DOHH2 (cell line): ENCODE measurements around the gene KRT77.

ENCODE experiments used
- H3F3A ChIP-seq: fragments of 200-600 bp; sonication (generic), shearing (Covaris generic); 2 replicates; pipeline ENCODE4 v1.6.0; 2016; ENCODE audit warnings: antibody characterized with exemption, mild to moderate bottlenecking; ENCODE audit not compliant: control insufficient read depth, insufficient read depth
- H3K27ac ChIP-seq: fragments of 200-600 bp; sonication (generic); 2 replicates; pipeline ENCODE4 v1.5.1; 2014; ENCODE audit warnings: low read depth, mild to moderate bottlenecking, low read length, moderate library complexity
- H3K27me3 ChIP-seq: fragments of 200-600 bp; sonication (generic); 2 replicates; pipeline ENCODE4 v1.6.1; 2014; ENCODE audit warnings: mild to moderate bottlenecking, low read length, mixed read lengths; ENCODE audit not compliant: control insufficient read depth
- H3K36me3 ChIP-seq: fragments of 200-600 bp; sonication (generic); 2 replicates; pipeline ENCODE4 v1.6.1; 2014; ENCODE audit warnings: mild to moderate bottlenecking, low read length, moderate library complexity, mixed read lengths; ENCODE audit not compliant: control insufficient read depth
- H3K4me1 ChIP-seq: fragments of 200-600 bp; sonication (generic); 2 replicates; pipeline ENCODE4 v1.6.1; 2014; ENCODE audit warnings: mild to moderate bottlenecking, low read length, mixed read lengths; ENCODE audit not compliant: control insufficient read depth
- H3K4me2 ChIP-seq: fragments of 200-600 bp; sonication (generic); 2 replicates; pipeline ENCODE4 v1.6.0; 2014; ENCODE audit warnings: mild to moderate bottlenecking, low read length, moderate library complexity
- H3K4me3 ChIP-seq: fragments of 200-600 bp; sonication (generic); 2 replicates; pipeline ENCODE4 v1.5.1; 2014; ENCODE audit warnings: mild to moderate bottlenecking, low read length, mixed read lengths
- H3K79me2 ChIP-seq: fragments of 200-600 bp; sonication (generic); 2 replicates; pipeline ENCODE4 v1.6.1; 2014; ENCODE audit warnings: mild to moderate bottlenecking, low read length, mixed read lengths; ENCODE audit not compliant: control insufficient read depth
- H3K9me2 ChIP-seq: fragments of 200-600 bp; sonication (generic); replicated peaks from 2 replicates; pipeline ENCODE4 v1.6.1; 2014; ENCODE audit warnings: mild to moderate bottlenecking, low read length, mixed read lengths; ENCODE audit not compliant: control insufficient read depth
- H3K9me3 ChIP-seq: fragments of 200-600 bp; sonication (generic); 2 replicates; pipeline ENCODE4 v1.6.1; 2014; ENCODE audit warnings: antibody characterized with exemption, low read length, mixed read lengths; ENCODE audit not compliant: control insufficient read depth, insufficient read depth
- H4K20me1 ChIP-seq: fragments of 200-600 bp; sonication (generic); 2 replicates; pipeline ENCODE4 v1.6.0; 2014; ENCODE audit warnings: low read depth, mild to moderate bottlenecking, antibody characterized with exemption, low read length, moderate library complexity; ENCODE audit not compliant: control insufficient read depth, insufficient read depth
- EZH2phosphoT487 ChIP-seq: fragments of 200-600 bp; sonication (generic); IDR thresholded peaks from 2 replicates; pipeline ENCODE4 v1.6.1; 2017; ENCODE audit warnings: borderline replicate concordance, mild to moderate bottlenecking, antibody characterized with exemption, low read length, moderate library complexity, mixed read lengths
- TF ChIP-seq, protein P1 (sequence below): fragments of 200-600 bp; sonication (generic); IDR thresholded peaks from one replicate; pipeline ENCODE4 v1.5.1; 2014; ENCODE audit warnings: antibody characterized with exemption, mild to moderate bottlenecking, low read depth, low read length; ENCODE audit not compliant: poor library complexity, severe bottlenecking

Gene KRT77

DNA sequence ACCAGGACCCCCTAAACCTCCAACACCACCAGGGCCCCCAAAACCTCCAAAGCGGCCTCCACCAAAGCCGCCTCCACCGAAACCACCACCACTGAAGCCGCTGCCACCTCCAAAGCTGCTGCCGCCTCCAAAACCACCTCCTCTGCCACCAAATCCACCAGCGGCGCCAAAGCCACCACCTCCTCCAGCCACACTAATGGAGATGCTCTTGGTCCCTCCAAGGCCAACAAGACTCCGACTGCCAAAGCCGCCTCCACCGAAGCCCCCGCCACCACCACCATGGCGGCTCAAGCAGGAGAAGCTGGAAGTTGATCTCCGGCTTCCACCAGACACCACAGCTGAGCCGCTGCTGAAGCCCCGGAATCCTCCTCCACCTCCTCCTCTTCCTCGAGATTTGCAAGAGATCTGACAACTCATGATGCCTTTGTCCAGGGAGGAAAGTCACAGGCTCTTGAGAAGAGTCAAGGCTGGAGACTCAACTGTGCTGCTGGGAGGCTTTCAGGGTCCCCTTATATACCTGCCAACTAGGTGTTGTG, 51.5 kb downstream of the KRT77 start, which contains the start of gene KRT2:
TSS of gene KRT2 (minus strand) at position 486 of the 536 bp plus-strand sequence. CDS start at position 417, 69 bp downstream.
- H3K27me3 ChIP-seq, result no peaks in the 10 kb centered on the region
- no peak within 1 kb of the TSS for H3K4me3 ChIP-seq
- H3K27ac ChIP-seq, result no peak within 1 kb of the TSS
- H3K9me3 ChIP-seq, result no peaks in the 10 kb centered on the region
- H4K20me1 ChIP-seq, result no peaks in the 10 kb centered on the region
- H3K36me3 ChIP-seq, result no peaks in the 10 kb centered on the region
- no peaks in the 10 kb centered on the region for H3K9me2 ChIP-seq
- no peak within 1 kb of the TSS for H3K4me2 ChIP-seq
- no peaks in the 10 kb centered on the region for H3K4me1 ChIP-seq
- H3K79me2 ChIP-seq, result no peaks in the 10 kb centered on the region
- TF ChIP-seq, protein P1, sequence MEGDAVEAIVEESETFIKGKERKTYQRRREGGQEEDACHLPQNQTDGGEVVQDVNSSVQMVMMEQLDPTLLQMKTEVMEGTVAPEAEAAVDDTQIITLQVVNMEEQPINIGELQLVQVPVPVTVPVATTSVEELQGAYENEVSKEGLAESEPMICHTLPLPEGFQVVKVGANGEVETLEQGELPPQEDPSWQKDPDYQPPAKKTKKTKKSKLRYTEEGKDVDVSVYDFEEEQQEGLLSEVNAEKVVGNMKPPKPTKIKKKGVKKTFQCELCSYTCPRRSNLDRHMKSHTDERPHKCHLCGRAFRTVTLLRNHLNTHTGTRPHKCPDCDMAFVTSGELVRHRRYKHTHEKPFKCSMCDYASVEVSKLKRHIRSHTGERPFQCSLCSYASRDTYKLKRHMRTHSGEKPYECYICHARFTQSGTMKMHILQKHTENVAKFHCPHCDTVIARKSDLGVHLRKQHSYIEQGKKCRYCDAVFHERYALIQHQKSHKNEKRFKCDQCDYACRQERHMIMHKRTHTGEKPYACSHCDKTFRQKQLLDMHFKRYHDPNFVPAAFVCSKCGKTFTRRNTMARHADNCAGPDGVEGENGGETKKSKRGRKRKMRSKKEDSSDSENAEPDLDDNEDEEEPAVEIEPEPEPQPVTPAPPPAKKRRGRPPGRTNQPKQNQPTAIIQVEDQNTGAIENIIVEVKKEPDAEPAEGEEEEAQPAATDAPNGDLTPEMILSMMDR, result no peak
- TF ChIP-seq EZH2phosphoT487, result no peak
- H3F3A ChIP-seq, result no peaks in the 10 kb centered on the region

DNA sequence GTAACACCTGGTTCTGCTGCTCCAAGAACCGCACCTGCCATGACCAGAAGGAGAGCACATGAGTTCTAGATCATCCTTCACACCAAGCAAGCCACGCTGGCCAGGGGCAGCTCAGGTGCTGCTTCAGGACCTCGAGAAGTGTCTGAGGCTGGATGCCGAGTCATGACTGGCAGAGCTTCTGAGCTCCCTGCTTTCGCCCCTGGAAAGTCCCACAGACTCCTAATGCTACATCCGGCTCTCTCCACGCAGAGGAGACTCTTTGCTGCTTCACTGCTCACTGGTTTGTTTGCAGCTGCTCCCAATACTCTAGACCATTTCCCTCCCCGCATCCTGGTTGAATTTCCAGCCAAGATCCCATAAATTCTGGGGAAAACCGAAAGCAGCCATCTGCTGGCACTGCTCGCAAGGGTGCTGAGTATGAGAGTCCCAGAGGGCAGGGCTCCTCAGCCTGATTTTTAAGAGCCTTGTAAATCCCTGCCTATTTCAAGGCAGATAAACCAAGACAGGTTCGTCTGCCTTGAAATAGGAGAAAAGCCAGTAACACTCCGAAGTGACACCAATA, 52.7 kb downstream of the KRT77 start:
- Histone ChIP-seq H3K4me1 (no peaks in the 10 kb centered on the region), H3F3A (no peaks in the 10 kb centered on the region), H3K9me3 (no peaks in the 10 kb centered on the region), H3K9me2 (no peaks in the 10 kb centered on the region), H3K79me2 (no peaks in the 10 kb centered on the region), H3K36me3 (no peaks in the 10 kb centered on the region), H3K27me3 (no peaks in the 10 kb centered on the region), H3K4me3 (no peak overlapping the region), H3K27ac (no peak overlapping the region), H4K20me1 (no peaks in the 10 kb centered on the region), H3K4me2 (no peak overlapping the region)
- TF ChIP-seq, protein P1, result no peak
- TF ChIP-seq EZH2phosphoT487, result no peak

DNA sequence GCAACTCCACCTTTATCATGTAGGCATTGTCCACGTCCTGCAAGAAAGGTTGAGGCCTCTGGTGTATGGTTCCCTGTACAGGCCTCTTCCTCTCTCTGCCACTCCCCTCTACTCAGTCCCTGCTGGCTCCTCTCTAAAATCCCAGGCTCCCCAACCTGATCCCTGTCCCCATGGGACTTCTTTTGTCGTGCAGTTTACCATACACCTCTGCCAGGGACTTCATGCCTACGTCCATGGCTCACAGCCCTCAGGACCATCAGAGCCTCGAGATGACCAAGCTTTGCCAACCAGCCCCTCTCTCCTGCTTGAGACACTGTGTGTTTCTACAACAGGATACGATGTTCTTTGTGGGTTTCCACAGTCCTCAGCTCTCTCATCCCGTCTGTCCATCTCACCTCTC, 54.3 kb downstream of the KRT77 start:
- no peaks in the 10 kb centered on the region for H4K20me1 ChIP-seq
- no peaks in the 10 kb centered on the region for H3K9me3 ChIP-seq
- no peaks in the 10 kb centered on the region for H3K9me2 ChIP-seq
- no peak overlapping the region for H3K4me2 ChIP-seq
- no peak for TF ChIP-seq EZH2phosphoT487
- TF ChIP-seq, protein P1, result no peak
- no peaks in the 10 kb centered on the region for H3K79me2 ChIP-seq
- no peak overlapping the region for H3K4me3 ChIP-seq
- no peaks in the 10 kb centered on the region for H3K4me1 ChIP-seq
- 0 out of 2 replicates have a peak, but pooled peaks cover 3% of the 10 kb centered on the region for H3K27me3 ChIP-seq
- H3F3A ChIP-seq, result no peaks in the 10 kb centered on the region
- H3K27ac ChIP-seq, result no peak overlapping the region
- no peaks in the 10 kb centered on the region for H3K36me3 ChIP-seq
